HG03175 (cell line): Measurements from ENCODE around the gene PAK5.

Experiments
- ATAC-seq: cut with Tn5 transposase; IDR thresholded peaks from one replicate; pipeline ENCODE4 v1.9.1; 2021; ENCODE audit warnings: mild to moderate bottlenecking, moderate library complexity; ENCODE audit not compliant: unreplicated experiment

PAK5 gene

DNA sequence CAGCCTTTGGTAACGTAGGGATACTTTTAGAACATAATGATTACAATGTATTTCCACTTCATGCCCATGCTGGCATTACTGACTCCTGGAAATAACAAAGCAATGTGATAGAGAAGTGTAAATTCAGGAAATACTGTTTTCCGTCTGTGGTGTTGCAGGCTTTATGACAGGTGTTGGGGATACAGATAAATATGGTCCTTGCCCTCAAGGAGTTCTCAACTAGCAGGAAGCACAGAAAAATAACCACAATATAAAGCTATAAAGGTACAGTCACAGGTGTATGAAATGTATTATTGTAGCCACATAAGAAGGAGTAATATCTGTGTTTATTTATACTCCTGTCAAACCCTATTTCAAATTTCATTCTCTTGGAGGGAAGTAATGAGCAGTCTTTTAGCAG, 337.4 kb downstream of the PAK5 start:
- no peak for ATAC-seq

- no peak for ATAC-seq
Measured at GRCh38 chr20:9500121-9500520, 338.8 kb downstream of the PAK5 start.

- no peak for ATAC-seq
Measured at GRCh38 chr20:9499126-9499899, 339.6 kb downstream of the PAK5 start.

DNA sequence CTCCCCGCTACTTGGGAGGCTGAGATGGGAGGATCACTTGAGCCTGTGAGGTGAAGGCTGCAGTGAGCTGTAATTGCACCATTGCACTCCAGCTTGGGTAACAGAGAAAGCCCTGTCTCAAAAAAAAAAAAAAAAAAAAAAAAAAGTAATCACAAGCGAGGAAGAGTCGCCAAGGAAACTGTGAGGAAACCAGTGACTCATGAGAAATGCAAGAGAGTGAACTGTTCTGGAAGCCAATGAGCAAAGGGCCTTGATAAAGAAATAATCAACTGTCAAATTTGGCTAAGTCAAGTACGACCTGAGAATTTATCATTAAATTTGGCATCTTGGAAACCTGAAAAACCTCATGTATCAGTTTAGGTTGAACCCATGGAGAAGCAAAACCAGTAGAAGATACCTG, 340.6 kb downstream of the PAK5 start:
- ATAC-seq = no peak

DNA sequence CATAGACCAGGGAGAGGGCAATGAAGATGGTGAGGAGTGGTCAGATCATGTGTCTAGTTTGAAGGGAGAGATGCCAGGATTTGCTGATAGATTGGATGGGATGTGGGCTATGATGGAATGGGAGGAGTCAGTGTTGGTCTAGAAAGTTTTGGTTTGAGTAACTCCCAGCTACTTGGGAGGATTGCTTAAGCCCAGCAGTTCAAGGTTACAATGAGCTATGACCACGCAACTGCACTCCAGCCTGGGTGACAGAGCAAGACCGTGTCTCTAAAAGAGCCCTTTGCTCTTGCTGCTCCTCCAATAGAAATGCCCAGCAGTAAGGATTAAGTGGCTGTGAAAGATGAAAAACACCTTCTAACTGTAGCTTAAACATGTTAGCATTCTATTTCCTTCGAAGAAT, 342.7 kb downstream of the PAK5 start:
- no peak for ATAC-seq

DNA sequence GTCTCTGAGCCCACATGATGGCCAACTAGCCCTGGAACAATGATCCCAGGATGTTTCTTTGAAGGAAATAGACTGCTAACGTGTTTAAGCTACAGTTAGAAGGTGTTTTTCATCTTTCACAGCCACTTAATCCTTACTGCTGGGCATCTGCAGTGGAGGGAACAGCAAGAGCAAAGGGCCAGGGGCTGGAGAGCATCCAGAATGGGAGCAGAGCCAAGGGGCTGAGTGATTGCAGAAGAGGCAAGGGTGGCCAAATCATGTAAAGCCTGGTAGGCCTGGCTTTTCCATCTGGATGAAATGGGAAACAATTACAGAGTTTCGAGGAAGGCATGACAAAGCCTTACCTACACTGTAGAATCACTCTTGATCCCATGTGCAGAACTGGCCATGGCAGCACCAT, 343.2 kb downstream of the PAK5 start:
- no peak for ATAC-seq

DNA sequence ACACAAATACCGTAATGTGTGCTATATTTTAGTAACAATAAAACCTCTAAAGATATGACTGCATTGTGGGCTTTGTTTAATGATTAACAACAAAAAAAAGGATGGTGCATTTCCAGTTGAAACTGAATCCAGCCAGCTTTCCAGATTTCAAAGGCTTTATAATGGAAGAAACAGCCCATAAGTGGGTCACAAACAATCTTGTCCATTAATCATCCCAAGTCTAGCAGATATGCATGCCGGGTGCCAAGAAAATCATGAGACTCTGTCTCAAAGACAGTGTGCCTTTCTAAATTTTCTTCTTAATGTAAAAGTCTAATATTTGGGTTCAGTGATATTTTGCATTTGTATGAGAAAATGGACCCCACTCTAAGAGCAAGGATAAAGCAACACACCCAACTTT, 345.1 kb downstream of the PAK5 start:
- ATAC-seq = no peak

GRCh38 chr20:9492067-9492466, 346.8 kb downstream of the PAK5 start:
- no peak for ATAC-seq

DNA sequence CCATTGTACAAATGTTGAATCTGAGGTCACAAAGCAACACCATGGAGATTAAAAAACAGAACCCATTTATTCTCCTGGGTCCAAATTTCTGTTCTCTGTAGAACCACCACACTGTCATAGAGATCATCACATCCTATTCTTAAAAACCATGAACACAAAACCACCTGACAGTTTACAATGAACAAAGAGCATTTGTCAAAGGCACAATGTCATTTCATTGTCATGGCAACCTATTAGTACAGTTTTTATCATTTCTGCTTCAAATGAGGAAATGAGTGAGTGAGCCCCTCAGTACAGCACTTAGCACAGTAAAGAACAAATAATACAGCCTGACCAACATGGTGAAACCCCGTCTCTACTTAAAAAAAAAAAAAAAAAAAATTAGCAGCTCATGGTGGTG, 347.6 kb downstream of the PAK5 start:
- no peak for ATAC-seq

- ATAC-seq = no peak
Measured at GRCh38 chr20:9490631-9491030, 348.2 kb downstream of the PAK5 start.

- no peak for ATAC-seq
Measured at GRCh38 chr20:9490161-9490560, 348.7 kb downstream of the PAK5 start.

GRCh38 chr20:9488063-9488462, 350.8 kb downstream of the PAK5 start:
- ATAC-seq = no peak
